ENCODE measurements around the gene ATP6V1B1. TPM values are rescaled to one million over a fixed set of nuclear protein-coding genes. Genes with fewer than 3 reads are reported as not detected.
A peak's percentile ranks its signal among the peaks of the same experiment; 100 is the strongest.

Gene ATP6V1B1
- total RNA-seq, 4 donors from 2014 or later, result 0.97 to 1.2 TPM; not detected in 2

DNA sequence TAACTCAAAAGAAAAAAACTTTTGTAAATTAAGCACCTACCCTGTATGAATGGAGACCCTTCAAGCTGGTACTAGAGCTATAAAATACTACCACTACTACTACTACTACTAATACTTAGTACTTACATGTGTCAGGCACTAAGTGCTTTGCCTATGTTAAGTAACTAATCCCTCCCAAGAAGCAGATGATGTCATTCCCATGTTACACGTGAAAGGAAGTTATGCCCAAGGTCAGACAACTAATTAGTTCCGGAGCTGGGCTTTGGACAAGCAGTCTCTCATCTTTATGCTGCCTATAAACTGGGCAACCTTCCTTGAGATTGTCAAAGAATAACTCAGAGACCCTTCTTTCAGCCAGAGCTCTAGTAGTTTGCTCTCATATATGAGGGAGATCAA is 13.9 kb upstream of the ATP6V1B1 start:
- no peaks in the 10 kb centered on the region for H3K36me3 ChIP-seq
- no peaks in the 10 kb centered on the region for H3K4me1 ChIP-seq
- peaks cover 0 to 58% (median 0%) of the 10 kb centered on the region in 4 donors for H3K27me3 ChIP-seq
- intact Hi-C loops (cut with DNase I), result loop anchor here (5.0 kb wide), 1 partner anchor 50 kb away; no protein-coding TSS in a partner anchor
- H3K4me3 ChIP-seq, result no peak overlapping the region
- H3K27ac ChIP-seq, result no peak overlapping the region
- no peak for TF ChIP-seq POLR2A (IDR thresholded peaks at IDR 0.05)
- TF ChIP-seq, protein P1, sequence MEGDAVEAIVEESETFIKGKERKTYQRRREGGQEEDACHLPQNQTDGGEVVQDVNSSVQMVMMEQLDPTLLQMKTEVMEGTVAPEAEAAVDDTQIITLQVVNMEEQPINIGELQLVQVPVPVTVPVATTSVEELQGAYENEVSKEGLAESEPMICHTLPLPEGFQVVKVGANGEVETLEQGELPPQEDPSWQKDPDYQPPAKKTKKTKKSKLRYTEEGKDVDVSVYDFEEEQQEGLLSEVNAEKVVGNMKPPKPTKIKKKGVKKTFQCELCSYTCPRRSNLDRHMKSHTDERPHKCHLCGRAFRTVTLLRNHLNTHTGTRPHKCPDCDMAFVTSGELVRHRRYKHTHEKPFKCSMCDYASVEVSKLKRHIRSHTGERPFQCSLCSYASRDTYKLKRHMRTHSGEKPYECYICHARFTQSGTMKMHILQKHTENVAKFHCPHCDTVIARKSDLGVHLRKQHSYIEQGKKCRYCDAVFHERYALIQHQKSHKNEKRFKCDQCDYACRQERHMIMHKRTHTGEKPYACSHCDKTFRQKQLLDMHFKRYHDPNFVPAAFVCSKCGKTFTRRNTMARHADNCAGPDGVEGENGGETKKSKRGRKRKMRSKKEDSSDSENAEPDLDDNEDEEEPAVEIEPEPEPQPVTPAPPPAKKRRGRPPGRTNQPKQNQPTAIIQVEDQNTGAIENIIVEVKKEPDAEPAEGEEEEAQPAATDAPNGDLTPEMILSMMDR (IDR thresholded peaks at IDR 0.05), result no peak
- H3K9me3 ChIP-seq, result no peaks in the 10 kb centered on the region
- no peak for DNase-seq
- 14 to 42% methylated on average over 2 of the region's 2 CpGs for WGBS, 2 donors

DNA sequence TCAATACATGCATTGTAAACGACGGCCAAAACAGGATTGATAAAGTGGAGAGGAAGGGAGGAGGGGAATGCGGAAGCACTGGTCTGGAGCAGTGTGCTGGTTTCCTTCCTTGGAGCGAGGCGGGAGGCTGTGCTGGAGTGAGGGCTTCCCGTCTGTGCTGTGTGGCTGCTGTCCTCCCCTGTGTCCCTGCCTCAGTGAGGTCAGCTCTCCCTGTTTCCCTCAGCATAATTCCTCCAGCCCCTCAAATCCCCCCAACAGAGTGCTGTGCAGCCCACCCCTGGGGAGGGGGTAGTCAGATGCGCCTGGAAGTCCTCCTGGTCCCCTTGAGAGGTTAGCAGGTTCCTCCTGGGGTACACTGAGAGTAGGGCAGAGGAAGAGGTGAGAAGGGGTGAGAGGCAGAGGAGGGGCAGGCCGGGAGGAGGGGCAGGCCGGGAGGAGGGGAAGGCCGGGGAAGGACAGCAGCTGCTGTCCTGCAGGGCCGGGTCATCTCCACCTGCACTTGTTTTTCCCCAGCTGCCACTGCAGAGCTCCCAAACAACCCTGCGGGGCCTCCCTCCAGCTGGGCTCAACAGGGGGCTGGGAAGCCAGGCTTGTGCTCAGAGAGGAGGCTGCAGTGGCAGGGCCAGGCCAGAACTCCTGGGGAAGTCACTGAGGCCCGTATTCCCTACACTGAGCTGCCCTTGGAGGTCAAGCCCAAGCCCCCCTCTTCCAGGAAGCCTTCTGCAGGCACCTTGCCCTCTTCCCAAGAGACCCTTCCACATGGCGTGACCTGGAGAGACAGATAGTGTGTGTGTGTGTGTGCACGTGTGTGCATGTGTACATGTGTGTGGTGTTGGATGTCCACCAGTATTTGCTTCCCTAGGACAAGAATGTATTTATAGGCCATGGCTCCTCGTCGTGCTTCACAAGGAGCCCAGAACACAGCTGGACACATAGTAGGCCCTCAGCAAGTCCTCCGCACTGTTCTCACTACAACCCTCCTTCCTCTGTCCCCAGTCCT is 13.2 kb upstream of the ATP6V1B1 start:
- WGBS, 2 donors, result 72 to 76% methylated on average over 11 to 15 of the region's 18 CpGs
- Histone ChIP-seq H3K36me3 (no peaks in the 10 kb centered on the region), H3K27ac (no peak overlapping the region), H3K27me3 (peaks cover 0 to 51% (median 0%) of the 10 kb centered on the region in 4 donors), H3K4me1 (no peaks in the 10 kb centered on the region), H3K4me3 (no peak overlapping the region), H3K9me3 (no peaks in the 10 kb centered on the region)
- TF ChIP-seq POLR2A (IDR thresholded peaks at IDR 0.05), result no peak
- TF ChIP-seq, protein P1 (IDR thresholded peaks at IDR 0.05), result no peak
- intact Hi-C loops (cut with DNase I), result loop anchor here (5.0 kb wide), 1 partner anchor 50 kb away; no protein-coding TSS in a partner anchor
- DNase-seq, result no peak

- Histone ChIP-seq H3K27ac (no peak overlapping the region), H3K36me3 (no peaks in the 10 kb centered on the region), H3K4me1 (no peaks in the 10 kb centered on the region), H3K9me3 (no peaks in the 10 kb centered on the region), H3K4me3 (no peak overlapping the region), H3K27me3 (peaks cover 0 to 47% (median 0%) of the 10 kb centered on the region in 4 donors)
- TF ChIP-seq, protein P1 (IDR thresholded peaks at IDR 0.05), result peak in 1 of 6 experiments; percentile 12
- TF ChIP-seq POLR2A (IDR thresholded peaks at IDR 0.05), result no peak
- WGBS, 2 donors, result 67 to 68% methylated on average over 5 to 10 of the region's 10 CpGs
- intact Hi-C loops (cut with DNase I), result loop anchor here (5.0 kb wide), 1 partner anchor 51 kb away; no protein-coding TSS in a partner anchor
- DNase-seq, result no peak
Observed at GRCh38 chr2:70923378-70924015, 12.2 kb upstream of the ATP6V1B1 start.

DNA sequence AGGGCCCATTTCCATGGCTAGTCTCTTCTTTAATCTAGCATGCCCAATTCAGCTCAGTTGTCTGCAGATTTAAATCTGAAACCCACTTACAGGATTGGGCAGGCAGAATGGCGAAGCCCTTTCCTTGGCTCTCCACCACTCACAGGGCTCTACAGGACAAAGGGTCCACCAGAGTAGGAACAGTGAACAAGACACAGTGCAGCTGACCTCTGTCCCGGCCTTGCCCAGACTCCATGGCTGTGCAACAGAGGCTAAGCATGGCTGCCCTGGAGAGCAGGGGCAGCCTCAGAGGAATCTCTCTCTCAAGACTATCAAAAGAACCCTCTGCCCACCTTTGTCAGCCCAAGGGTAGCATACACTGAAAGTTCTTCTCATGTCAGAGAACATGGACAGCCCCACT is 9.7 kb upstream of the ATP6V1B1 start:
- WGBS, 2 donors, result 83 to 88% methylated on average over 1 to 2 of the region's 2 CpGs

More for the DNA sequence above, 9.7 kb upstream of the ATP6V1B1 start:
- Histone ChIP-seq H3K27me3 (peaks cover 0 to 32% (median 0%) of the 10 kb centered on the region in 4 donors), H3K4me3 (no peak overlapping the region), H3K36me3 (no peaks in the 10 kb centered on the region), H3K27ac (no peak overlapping the region), H3K4me1 (no peaks in the 10 kb centered on the region), H3K9me3 (no peaks in the 10 kb centered on the region)
- no peak for TF ChIP-seq POLR2A (IDR thresholded peaks at IDR 0.05)
- TF ChIP-seq, protein P1 (IDR thresholded peaks at IDR 0.05), result no peak
- no peak for DNase-seq
- intact Hi-C loops (cut with DNase I), result no loop called here

Measured in esophagus squamous epithelium (tissue), 5 donors.